IMR-90 (cell line): Measurements from ENCODE around the gene COMP. TPM values are rescaled to one million over a fixed set of nuclear protein-coding genes. Genes with fewer than 3 reads are reported as not detected.
"Not testable (repeated sequence)": the region's sequence is repeated elsewhere in the genome, so short reads cannot be mapped to it uniquely, and the experiment has no call there.

Source experiments
- ATAC-seq: fragments of 200-7000 bp; cut with Tn5 transposase; 2 replicates; pipeline ENCODE4 v1.9.1; 2020; ENCODE audit warnings: low read depth, mild to moderate bottlenecking, moderate library complexity
- BruUV-seq: library from RNA; stranded (reverse); fragments of 400-500 nt; replicated peaks from 2 replicates; lab custom pipeline; 2021; lab: Mats Ljungman, UMichigan
- CTCF ChIA-PET: fragments of 300-600 bp; formaldehyde crosslinking; extraction: SDS; loops from one replicate; lab custom pipeline; 2021; ENCODE audit warnings: antibody characterized with exemption; lab: Yijun Ruan, JAX
- POLR2A ChIA-PET: fragments of 300-600 bp; sonication (Branson Sonifier 250); formaldehyde crosslinking; loops from one replicate; lab custom pipeline; 2022; ENCODE audit warnings: antibody characterized with exemption; ENCODE audit not compliant: unreplicated experiment; lab: Charles Lee
- DNase-seq: peaks from one replicate; pipeline ENCODE4 v3.0.0; 2013
- H2AFZ ChIP-seq: replicated peaks from 2 replicates; pipeline ENCODE3; 2013; ENCODE audit warnings: low read length, mild to moderate bottlenecking; ENCODE audit not compliant: poor library complexity
- H2AK5ac ChIP-seq: 2 replicates; pipeline ENCODE4 v1.6.1; 2013; ENCODE audit warnings: low read depth, low read length, inconsistent platforms
- H2AK9ac ChIP-seq: replicated peaks from 2 replicates; pipeline ENCODE3; 2013; ENCODE audit warnings: mild to moderate bottlenecking, low read depth, low read length, moderate library complexity; ENCODE audit not compliant: poor library complexity
- H2BK120ac ChIP-seq: 2 replicates; pipeline ENCODE4 v1.6.1; 2013; ENCODE audit warnings: low read depth, low read length, inconsistent platforms
- H2BK15ac ChIP-seq: 3 replicates; pipeline ENCODE4 v1.6.1; 2013; ENCODE audit warnings: low read depth, low read length, inconsistent platforms
- H2BK20ac ChIP-seq: 2 replicates; pipeline ENCODE4 v1.6.1; 2013; ENCODE audit warnings: low read depth, mild to moderate bottlenecking, inconsistent platforms, low read length, moderate library complexity
- H2BK5ac ChIP-seq: 2 replicates; pipeline ENCODE4 v1.6.1; 2013; ENCODE audit warnings: mild to moderate bottlenecking, low read depth, low read length, inconsistent platforms; ENCODE audit not compliant: poor library complexity, severe bottlenecking
- H3K14ac ChIP-seq: replicated peaks from 2 replicates; pipeline ENCODE4 v1.6.1; 2013; ENCODE audit warnings: low read depth, low read length, inconsistent platforms
- H3K18ac ChIP-seq: 2 replicates; pipeline ENCODE4 v1.6.1; 2013; ENCODE audit warnings: low read depth, low read length, control low read depth
- H3K23ac ChIP-seq: 2 replicates; pipeline ENCODE4 v1.6.1; 2013; ENCODE audit warnings: low read depth, low read length, inconsistent platforms
- H3K27ac ChIP-seq: 2 replicates; pipeline ENCODE4 v1.5.1; 2013; ENCODE audit warnings: mild to moderate bottlenecking, control low read depth, low read length; ENCODE audit not compliant: insufficient read depth
- H3K27me3 ChIP-seq: 2 replicates; pipeline ENCODE4 v1.6.1; 2013; ENCODE audit warnings: low read length; ENCODE audit not compliant: control insufficient read depth, insufficient read depth
- H3K36me3 ChIP-seq: 2 replicates; pipeline ENCODE4 v1.6.1; 2013; ENCODE audit warnings: low read length, mixed read lengths; ENCODE audit not compliant: control insufficient read depth, insufficient read depth
- H3K4ac ChIP-seq: 2 replicates; pipeline ENCODE4 v1.6.1; 2013; ENCODE audit warnings: low read depth, low read length, inconsistent platforms
- H3K4me1 ChIP-seq: 2 replicates; pipeline ENCODE4 v1.6.1; 2013; ENCODE audit warnings: low read length, mixed read lengths; ENCODE audit not compliant: control insufficient read depth, insufficient read depth
- H3K4me2 ChIP-seq: 2 replicates; pipeline ENCODE4 v1.6.1; 2013; ENCODE audit warnings: low read depth, mild to moderate bottlenecking, control low read depth, low read length, moderate library complexity
- H3K4me3 ChIP-seq: 2 replicates; pipeline ENCODE4 v1.5.1; 2013; ENCODE audit warnings: low read depth, mild to moderate bottlenecking, control low read depth, low read length, moderate library complexity; ENCODE audit not compliant: insufficient read depth
- H3K56ac ChIP-seq: 2 replicates; pipeline ENCODE4 v1.6.1; 2013; ENCODE audit warnings: low read length, inconsistent platforms; ENCODE audit not compliant: insufficient read depth; ENCODE audit errors: extremely low read depth
- H3K79me1 ChIP-seq, 2 experiments: 2 replicates each; pipeline ENCODE4 v1.6.1; 2013; ENCODE audit warnings: low read length in 2 of 2, inconsistent platforms in 1 of 2, low read depth in 1 of 2
- H3K9ac ChIP-seq: 2 replicates; pipeline ENCODE4 v1.6.1; 2013; ENCODE audit warnings: low read depth, low read length, control low read depth
- H3K9me1 ChIP-seq: 2 replicates; pipeline ENCODE4 v1.6.1; 2013; ENCODE audit warnings: low read length, inconsistent platforms; ENCODE audit not compliant: insufficient read depth
- H3K9me3 ChIP-seq: 2 replicates; pipeline ENCODE4 v1.6.1; 2013; ENCODE audit warnings: low read length; ENCODE audit not compliant: control insufficient read depth, insufficient read depth
- H4K20me1 ChIP-seq: 2 replicates; pipeline ENCODE4 v1.6.1; 2013; ENCODE audit warnings: low read length, inconsistent platforms; ENCODE audit not compliant: insufficient read depth
- H4K5ac ChIP-seq: 2 replicates; pipeline ENCODE4 v1.6.1; 2013; ENCODE audit warnings: mild to moderate bottlenecking, low read depth, low read length, control low read depth
- H4K8ac ChIP-seq, 2 experiments: 2 replicates each; pipeline ENCODE4 v1.6.1; 2013; ENCODE audit warnings: low read depth in 2 of 2, low read length in 2 of 2, control low read depth in 1 of 2, inconsistent platforms in 1 of 2
- H4K91ac ChIP-seq: 2 replicates; pipeline ENCODE4 v1.6.1; 2013; ENCODE audit warnings: low read depth, low read length, inconsistent platforms; ENCODE audit not compliant: insufficient read depth
- WGBS, 2 experiments: methylation state at CpG; one replicate each; pipeline versions ENCODE4 v1.1.5 to v1.1.7; 2013; ENCODE audit warnings: missing lambda C conversion rate in 2 of 2; ENCODE audit not compliant: insufficient read length in 1 of 2; ENCODE audit errors: extremely low coverage in 2 of 2; 5-methylcytosine and 5-hydroxymethylcytosine counted together
- dilution Hi-C: fragments of 300-500 bp; cut with HindIII; formaldehyde crosslinking; loops from one replicate; pipeline ENCODE4 v1.14.3; 2018; ENCODE audit warnings: low sequenced_read_pairs; ENCODE audit not compliant: unreplicated experiment
- in situ Hi-C: fragments of 300-500 bp; cut with MboI; formaldehyde crosslinking; loops from 3 replicates; pipeline ENCODE4 v1.14.3; 2019; ENCODE audit warnings: low sequenced_read_pairs, inconsistent platforms, mixed read lengths
- intact Hi-C: fragments of 100-400 bp; cut with micrococcal nuclease; formaldehyde crosslinking; loops from 2 replicates; pipeline ENCODE4 v1.10.0; 2022
- polyA plus RNA-seq, 3 experiments: library from polyadenylated mRNA; depleted of rRNA; stranded (reverse); fragments of >200 nt; gene quantifications; 2 replicates each; pipeline ENCODE4 v1.2.3, GENCODE V29; 2012; ENCODE audit warnings: low replicate concordance in 1 of 3
- total RNA-seq: library from RNA; depleted of rRNA; stranded (reverse); fragments of >200 nt; gene quantifications from 2 replicates; pipeline ENCODE4 v1.2.3, GENCODE V29; 2012

COMP gene
- total and polyA plus RNA-seq, 2 of the 4 experiments (the other 2 are of a cell fraction): under 0.01 to 0.43 TPM

GRCh38 chr19:18733762-18734332, 57.3 kb downstream of the COMP start:
- H2AFZ ChIP-seq, H3K18ac ChIP-seq, H3K36me3 ChIP-seq, H2AK5ac ChIP-seq, H2BK20ac ChIP-seq, H3K4ac ChIP-seq, dilution Hi-C loops, H4K8ac ChIP-seq, DNase-seq, H2BK15ac ChIP-seq, H2BK120ac ChIP-seq, H3K9ac ChIP-seq, POLR2A ChIA-PET, H4K91ac ChIP-seq, in situ Hi-C loops, H3K56ac ChIP-seq, intact Hi-C loops, H3K9me3 ChIP-seq, H3K23ac ChIP-seq, BruUV-seq, H2AK9ac ChIP-seq, ATAC-seq, H3K4me3 ChIP-seq, H2BK5ac ChIP-seq, H3K9me1 ChIP-seq, H3K27me3 ChIP-seq, H4K5ac ChIP-seq, H3K14ac ChIP-seq: not testable (repeated sequence)
- peak overlapping the region; percentile 4; the same call in 1 of the 2 replicates for H3K27ac ChIP-seq
- WGBS, 2 experiments: no CpG with 5 or more reads among the region's 11 CpGs
- H3K4me1 ChIP-seq: peaks cover 11% of the 10 kb centered on the region; the same call in 1 of the 2 replicates
- peaks cover 41% of the 10 kb centered on the region for H4K20me1 ChIP-seq
- peaks cover 0 to 20% of the 10 kb centered on the region in 2 experiments; a peak in 2 of 4 replicates for H3K79me1 ChIP-seq
- CTCF ChIA-PET: interaction anchor here (0.7 kb wide), 1 partner anchor 73 kb away, joined by 3 read pairs; no protein-coding TSS in a partner anchor
- peak overlapping the region; percentile 32; the same call in 1 of the 2 replicates for H3K4me2 ChIP-seq
